A549 treated with ZK216348 at 1 μM for 4 hours (cell line): ENCODE results near the gene NUP58. TPM values are rescaled to one million over a fixed set of nuclear protein-coding genes. Genes with fewer than 3 reads are reported as not detected.

ENCODE experiments used
- total RNA-seq: library from RNA; stranded (reverse); fragments of 200-300 nt; extraction: Qiagen RNA extraction; gene quantifications from 5 replicates; pipeline ENCODE4 v1.2.3, GENCODE V29; 2022; ENCODE audit warnings: low read depth

Gene NUP58, protein sequence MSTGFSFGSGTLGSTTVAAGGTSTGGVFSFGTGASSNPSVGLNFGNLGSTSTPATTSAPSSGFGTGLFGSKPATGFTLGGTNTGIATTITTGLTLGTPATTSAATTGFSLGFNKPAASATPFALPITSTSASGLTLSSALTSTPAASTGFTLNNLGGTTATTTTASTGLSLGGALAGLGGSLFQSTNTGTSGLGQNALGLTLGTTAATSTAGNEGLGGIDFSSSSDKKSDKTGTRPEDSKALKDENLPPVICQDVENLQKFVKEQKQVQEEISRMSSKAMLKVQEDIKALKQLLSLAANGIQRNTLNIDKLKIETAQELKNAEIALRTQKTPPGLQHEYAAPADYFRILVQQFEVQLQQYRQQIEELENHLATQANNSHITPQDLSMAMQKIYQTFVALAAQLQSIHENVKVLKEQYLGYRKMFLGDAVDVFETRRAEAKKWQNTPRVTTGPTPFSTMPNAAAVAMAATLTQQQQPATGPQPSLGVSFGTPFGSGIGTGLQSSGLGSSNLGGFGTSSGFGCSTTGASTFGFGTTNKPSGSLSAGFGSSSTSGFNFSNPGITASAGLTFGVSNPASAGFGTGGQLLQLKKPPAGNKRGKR
- 12.9 to 22.8 TPM (median 18.6 TPM) in 5 replicates for total RNA-seq

DNA sequence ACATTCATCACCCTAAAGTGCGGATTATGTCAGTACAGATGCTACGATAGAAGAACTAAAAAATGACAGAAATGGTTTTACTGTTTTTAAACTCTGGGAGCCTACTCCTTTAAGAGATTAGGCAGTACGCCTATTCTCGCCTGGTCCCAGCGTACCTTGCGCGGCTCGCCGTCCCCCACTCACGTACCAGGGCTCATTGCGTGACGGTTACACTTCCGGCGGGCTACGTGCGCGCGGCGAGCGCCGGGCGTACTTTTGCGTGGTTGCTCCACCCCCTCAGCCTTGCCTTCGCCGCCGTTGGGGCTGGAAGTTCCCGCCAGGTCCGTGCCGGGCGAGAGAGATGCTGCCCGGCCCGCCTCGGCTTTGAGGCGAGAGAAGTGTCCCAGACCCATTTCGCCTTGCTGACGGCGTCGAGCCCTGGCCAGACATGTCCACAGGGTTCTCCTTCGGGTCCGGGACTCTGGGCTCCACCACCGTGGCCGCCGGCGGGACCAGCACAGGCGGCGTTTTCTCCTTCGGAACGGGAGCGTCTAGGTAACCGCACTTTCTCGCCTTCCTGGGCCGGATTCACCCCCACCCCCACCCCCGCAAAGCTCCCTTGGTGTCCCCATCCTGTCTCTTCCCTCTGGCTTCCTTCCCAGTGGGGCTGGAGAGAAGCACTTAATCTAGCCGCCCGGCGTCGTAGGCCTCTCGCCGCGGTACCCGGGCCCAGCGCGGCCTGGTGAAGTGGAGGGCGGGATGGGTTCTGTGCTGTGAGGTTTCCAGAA lies at the start of gene NUP58:
TSS of gene NUP58 (plus strand) at position 279 of the 767 bp plus-strand sequence. CDS start at position 428, 149 bp downstream.

DNA sequence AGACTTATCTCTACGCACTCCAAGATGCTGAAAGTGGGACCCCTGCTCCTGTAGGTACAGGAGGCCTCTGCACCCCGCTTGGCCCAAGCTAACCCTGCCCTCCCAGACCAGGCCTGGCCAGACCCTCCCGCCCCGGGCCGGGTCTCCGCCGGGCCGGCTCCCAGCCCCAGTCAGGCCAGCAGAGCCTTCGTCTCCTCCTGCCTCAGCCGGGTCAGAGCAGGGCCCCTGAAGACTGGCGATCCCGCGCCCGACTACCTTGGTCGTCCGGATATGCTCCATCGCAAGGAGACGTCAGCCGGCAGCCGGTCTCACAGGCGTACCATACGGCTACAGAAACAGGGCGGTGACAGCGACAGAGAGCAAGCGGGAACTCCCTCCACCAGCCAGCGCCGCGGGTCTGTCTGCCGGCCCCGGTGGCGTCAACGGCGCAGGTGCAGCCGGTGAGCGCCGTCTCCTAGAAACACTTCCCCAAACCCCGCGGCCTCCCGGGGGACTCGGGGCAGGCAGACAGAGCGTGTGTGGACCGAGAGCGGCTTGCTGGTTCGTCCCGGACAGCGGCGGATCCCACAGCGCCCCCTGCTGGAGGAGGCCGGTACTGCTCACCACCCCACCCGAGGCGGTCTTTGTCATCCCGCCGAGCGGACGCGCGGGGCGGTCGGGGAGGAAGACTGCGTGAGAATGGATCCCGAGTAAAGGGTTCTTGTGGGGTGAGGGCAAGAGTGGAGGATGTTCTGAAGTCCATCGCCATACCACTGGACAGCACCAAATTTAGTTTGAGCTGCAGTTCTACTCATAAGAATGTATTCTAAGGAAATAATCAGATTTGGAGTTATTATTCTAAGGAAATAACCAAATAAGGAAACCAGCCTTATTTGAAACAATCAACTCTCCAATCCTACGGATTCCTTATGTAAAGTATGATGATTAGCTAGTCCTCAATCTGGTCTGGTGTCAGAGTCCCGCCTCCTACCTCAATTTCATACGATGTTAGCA lies 14.2 kb upstream of the NUP58 start, which contains the start of gene MTMR6:
TSS of gene MTMR6 (minus strand) at position 520 of the 993 bp plus-strand sequence. CDS start at position 279, 241 bp downstream.

DNA sequence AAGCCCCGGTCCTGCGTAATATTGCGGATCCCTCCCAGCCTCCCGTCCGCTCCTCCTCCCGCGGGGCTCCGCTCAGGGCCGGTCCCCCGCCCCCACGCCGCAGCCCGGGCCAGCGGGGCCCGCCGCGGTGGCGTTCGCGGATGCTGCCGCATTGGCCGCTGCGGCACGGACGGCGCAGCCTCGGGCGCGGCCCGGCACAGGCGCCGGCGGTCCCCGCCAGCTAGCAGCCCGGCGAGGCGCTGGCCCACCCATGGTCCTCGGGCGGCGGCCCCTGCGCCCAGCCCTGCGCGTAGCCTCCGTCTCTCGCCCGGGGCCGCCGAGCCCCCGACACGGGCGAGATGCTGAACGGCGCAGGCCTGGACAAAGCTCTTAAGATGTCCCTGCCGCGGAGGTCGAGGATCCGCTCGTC lies 70.5 kb downstream of the NUP58 start, which contains the start of gene ATP8A2:
TSS of gene ATP8A2 (plus strand) at position 100 of the 409 bp plus-strand sequence. CDS start at position 339, 239 bp downstream.

Other genes starting within 250 kb of the NUP58 start
- gene PABPC3, start 205.5 kb upstream of the NUP58 start, total RNA-seq: 0.12 to 0.23 TPM (median 0.19 TPM) in 4 of 5 replicates, not detected in the other
- not detected in 5 replicates for gene AMER2, start 129.3 kb upstream of the NUP58 start, total RNA-seq
- 4.8 to 10.1 TPM (median 8.9 TPM) in 5 replicates for gene MTMR6, start 14.1 kb upstream of the NUP58 start, total RNA-seq
- gene ATP8A2, start 70.3 kb downstream of the NUP58 start, total RNA-seq: not detected in 5 replicates